HepG2 (cell line): ENCODE measurements around the gene FAAP100. TPM values are rescaled to one million over a fixed set of nuclear protein-coding genes. Genes with fewer than 3 reads are reported as not detected.

Source experiments
- BRD4 ChIP-seq: sonication (generic); formaldehyde crosslinking; IDR thresholded peaks from 2 replicates; pipeline ENCODE4 v1.4.0; 2020; ENCODE audit warnings: missing genetic modification reagents
- FOXJ3 ChIP-seq: sonication (generic); formaldehyde crosslinking; IDR thresholded peaks from 2 replicates; pipeline ENCODE4 v1.4.0; 2020; ENCODE audit warnings: missing genetic modification reagents, mild to moderate bottlenecking, borderline replicate concordance
- HHEX ChIP-seq: IDR thresholded peaks from 2 replicates; pipeline ENCODE4 v1.6.1; 2016; ENCODE audit warnings: control low read depth
- HNRNPUL1 ChIP-seq: fragments of 200-400 bp; formaldehyde crosslinking; IDR thresholded peaks from 2 replicates; pipeline ENCODE4 v1.6.1; 2017; ENCODE audit warnings: low read depth, mild to moderate bottlenecking, low read length, moderate library complexity
- JARID2 ChIP-seq: sonication (generic); formaldehyde crosslinking; IDR thresholded peaks from 2 replicates; pipeline ENCODE4 v1.8.1; 2023; ENCODE audit warnings: missing genetic modification reagents, inconsistent platforms; ENCODE audit not compliant: insufficient replicate concordance
- MBNL3 ChIP-seq: fragments of 250-450 bp; sonication (Bioruptor Pico); conservative IDR thresholded peaks from 2 replicates; pipeline ENCODE4 v1.8.0; 2022; ENCODE audit warnings: mild to moderate bottlenecking, inconsistent platforms
- MEF2D ChIP-seq: sonication (generic); formaldehyde crosslinking; IDR thresholded peaks from 2 replicates; pipeline ENCODE4 v1.5.1; 2020; ENCODE audit warnings: mild to moderate bottlenecking, missing genetic modification reagents
- NFE2L2 ChIP-seq: fragments of 150-350 bp; IDR thresholded peaks from 2 replicates; pipeline ENCODE4 v1.6.1; 2014; ENCODE audit warnings: low read length
- RAD21 ChIP-seq: fragments of 450-650 bp; formaldehyde crosslinking; IDR thresholded peaks from 2 replicates; pipeline ENCODE4 v1.5.0; 2020; ENCODE audit warnings: mild to moderate bottlenecking
- RCOR2 ChIP-seq: IDR thresholded peaks from 2 replicates; pipeline ENCODE4 v1.6.1; 2016; ENCODE audit warnings: missing biosample characterization, missing genetic modification reagents
- SALL1 ChIP-seq: sonication (generic); formaldehyde crosslinking; IDR thresholded peaks from 2 replicates; pipeline ENCODE4 v1.8.0; 2022; ENCODE audit warnings: mild to moderate bottlenecking, missing genetic modification reagents
- SIX1 ChIP-seq: sonication (generic); formaldehyde crosslinking; IDR thresholded peaks from 2 replicates; pipeline ENCODE4 v1.4.0; 2020; ENCODE audit warnings: missing genetic modification reagents, borderline replicate concordance
- TARDBP ChIP-seq: sonication (generic); formaldehyde crosslinking; IDR thresholded peaks from 2 replicates; pipeline ENCODE4 v1.8.0; 2022; ENCODE audit warnings: mild to moderate bottlenecking, missing genetic modification reagents
- ZBTB39 ChIP-seq: sonication (generic); formaldehyde crosslinking; IDR thresholded peaks from 2 replicates; pipeline ENCODE4 v1.5.0; 2020; ENCODE audit warnings: missing genetic modification reagents
- ZFP41 ChIP-seq: sonication (generic); formaldehyde crosslinking; IDR thresholded peaks from 2 replicates; pipeline ENCODE4 v1.4.0; 2020; ENCODE audit warnings: mild to moderate bottlenecking, missing genetic modification reagents, borderline replicate concordance
- ZNF160 ChIP-seq: sonication (generic); formaldehyde crosslinking; IDR thresholded peaks from 2 replicates; pipeline ENCODE4 v1.8.0; 2022; ENCODE audit warnings: mild to moderate bottlenecking, inconsistent platforms, missing genetic modification reagents
- ZNF276 ChIP-seq: sonication (generic); formaldehyde crosslinking; IDR thresholded peaks from 2 replicates; pipeline ENCODE4 v1.4.0; 2020; ENCODE audit warnings: mild to moderate bottlenecking, low read depth, missing genetic modification reagents
- ZNF816 ChIP-seq: sonication (generic); formaldehyde crosslinking; IDR thresholded peaks from 2 replicates; pipeline ENCODE4 v1.8.0; 2022; ENCODE audit warnings: missing genetic modification reagents, mild to moderate bottlenecking, borderline replicate concordance
- ZSCAN20 ChIP-seq: sonication (generic); formaldehyde crosslinking; IDR thresholded peaks from 2 replicates; pipeline ENCODE4 v1.4.0; 2020; ENCODE audit warnings: missing genetic modification reagents, mild to moderate bottlenecking, borderline replicate concordance
- polyA plus RNA-seq, 8 experiments: library from polyadenylated mRNA; depleted of rRNA in 3 of 8; stranded (reverse) in 7 of 8; unstranded in 1 of 8; fragments of >200 nt; fragmentation: Illumina TruSeq in 4 of 8; extraction: Trizol in 4 of 8; gene quantifications; 2 replicates each; pipeline versions ENCODE4 v1.2.1 to v1.2.3, GENCODE V29; 2011 to 2016; ENCODE audit warnings: low read depth in 4 of 8, missing spikeins in 1 of 8, mixed read lengths in 1 of 8; ENCODE audit not compliant: insufficient read depth in 1 of 8
- total RNA-seq, 5 experiments: library from RNA; depleted of rRNA; stranded (reverse); fragments of >200 nt; fragmentation: Illumina TruSeq; extraction: Trizol; gene quantifications; 2 replicates each; pipeline ENCODE4 v1.2.3, GENCODE V29; 2016; ENCODE audit warnings: low read depth in 1 of 5
- TF ChIP-seq, protein P1 (sequence below): sonication (generic); formaldehyde crosslinking; conservative IDR thresholded peaks from 2 replicates; pipeline ENCODE4 v1.4.0; 2020; ENCODE audit warnings: missing genetic modification reagents
- TF ChIP-seq, protein P2 (sequence below): sonication (generic); formaldehyde crosslinking; IDR thresholded peaks from 2 replicates; pipeline ENCODE4 v1.5.1; 2020; ENCODE audit warnings: missing genetic modification reagents, mild to moderate bottlenecking, borderline replicate concordance

Gene FAAP100
- total and polyA plus RNA-seq, 2 of the 13 experiments (the other 11 are each of a cell fraction or from before 2014, with no cell fraction given), result 7.6 to 20.8 TPM

- no peak for TF ChIP-seq ZNF276 (CRISPR knock-in tag)
- no peak for TF ChIP-seq RCOR2 (CRISPR knock-in tag)
- no peak for TF ChIP-seq NFE2L2
- no peak; the same call in 1 of the 2 replicates for TF ChIP-seq ZNF160 (CRISPR knock-in tag)
- TF ChIP-seq, protein P1, sequence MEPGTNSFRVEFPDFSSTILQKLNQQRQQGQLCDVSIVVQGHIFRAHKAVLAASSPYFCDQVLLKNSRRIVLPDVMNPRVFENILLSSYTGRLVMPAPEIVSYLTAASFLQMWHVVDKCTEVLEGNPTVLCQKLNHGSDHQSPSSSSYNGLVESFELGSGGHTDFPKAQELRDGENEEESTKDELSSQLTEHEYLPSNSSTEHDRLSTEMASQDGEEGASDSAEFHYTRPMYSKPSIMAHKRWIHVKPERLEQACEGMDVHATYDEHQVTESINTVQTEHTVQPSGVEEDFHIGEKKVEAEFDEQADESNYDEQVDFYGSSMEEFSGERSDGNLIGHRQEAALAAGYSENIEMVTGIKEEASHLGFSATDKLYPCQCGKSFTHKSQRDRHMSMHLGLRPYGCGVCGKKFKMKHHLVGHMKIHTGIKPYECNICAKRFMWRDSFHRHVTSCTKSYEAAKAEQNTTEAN (CRISPR knock-in tag), result no peak
- TF ChIP-seq MBNL3, result no peak
- no peak for TF ChIP-seq RAD21
- no peak for TF ChIP-seq FOXJ3
- TF ChIP-seq SIX1 (CRISPR knock-in tag), result 0 out of 2 replicates have a peak, but pooled peaks have one; percentile 10
- TF ChIP-seq ZBTB39, result no peak
- TF ChIP-seq HNRNPUL1, result no peak
- TF ChIP-seq ZNF816 (CRISPR knock-in tag), result no peak
- TF ChIP-seq MEF2D (CRISPR knock-in tag), result no peak
- TF ChIP-seq TARDBP, result 0 out of 2 replicates have a peak, but pooled peaks have one; percentile 0
- TF ChIP-seq, protein P2, sequence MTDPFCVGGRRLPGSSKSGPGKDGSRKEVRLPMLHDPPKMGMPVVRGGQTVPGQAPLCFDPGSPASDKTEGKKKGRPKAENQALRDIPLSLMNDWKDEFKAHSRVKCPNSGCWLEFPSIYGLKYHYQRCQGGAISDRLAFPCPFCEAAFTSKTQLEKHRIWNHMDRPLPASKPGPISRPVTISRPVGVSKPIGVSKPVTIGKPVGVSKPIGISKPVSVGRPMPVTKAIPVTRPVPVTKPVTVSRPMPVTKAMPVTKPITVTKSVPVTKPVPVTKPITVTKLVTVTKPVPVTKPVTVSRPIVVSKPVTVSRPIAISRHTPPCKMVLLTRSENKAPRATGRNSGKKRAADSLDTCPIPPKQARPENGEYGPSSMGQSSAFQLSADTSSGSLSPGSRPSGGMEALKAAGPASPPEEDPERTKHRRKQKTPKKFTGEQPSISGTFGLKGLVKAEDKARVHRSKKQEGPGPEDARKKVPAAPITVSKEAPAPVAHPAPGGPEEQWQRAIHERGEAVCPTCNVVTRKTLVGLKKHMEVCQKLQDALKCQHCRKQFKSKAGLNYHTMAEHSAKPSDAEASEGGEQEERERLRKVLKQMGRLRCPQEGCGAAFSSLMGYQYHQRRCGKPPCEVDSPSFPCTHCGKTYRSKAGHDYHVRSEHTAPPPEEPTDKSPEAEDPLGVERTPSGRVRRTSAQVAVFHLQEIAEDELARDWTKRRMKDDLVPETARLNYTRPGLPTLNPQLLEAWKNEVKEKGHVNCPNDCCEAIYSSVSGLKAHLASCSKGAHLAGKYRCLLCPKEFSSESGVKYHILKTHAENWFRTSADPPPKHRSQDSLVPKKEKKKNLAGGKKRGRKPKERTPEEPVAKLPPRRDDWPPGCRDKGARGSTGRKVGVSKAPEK, result no peak
- no peak for TF ChIP-seq BRD4 (CRISPR knock-in tag)
- no peak for TF ChIP-seq HHEX (CRISPR knock-in tag)
- no peak for TF ChIP-seq JARID2 (CRISPR knock-in tag)
- TF ChIP-seq ZFP41 (CRISPR knock-in tag), result no peak
- no peak; the same call in 1 of the 2 replicates for TF ChIP-seq SALL1 (CRISPR knock-in tag)
- TF ChIP-seq ZSCAN20 (CRISPR knock-in tag), result no peak
Observed at GRCh38 chr17:81553018-81553615, 964 bp upstream of the FAAP100 start (continued).
